Stimulated activated CD4-positive, alpha-beta T cell treated with anti-CD3 and anti-CD28 coated beads, Interleukin-4, amount 100 ng/mL, for 1 hour (primary cell): ENCODE measurements around the gene SEMA5A.
"Not testable (repeated sequence)": the region's sequence is repeated elsewhere in the genome, so short reads cannot be mapped to it uniquely, and the experiment has no call there.

Experiments used
- DNase-seq: peaks from one replicate; pipeline ENCODE4 v3.0.0-alpha.2; 2020

The SEMA5A gene

GRCh38 chr5:9431496-9432258 lies 114.2 kb downstream of the SEMA5A start:
- DNase-seq, result no peak

GRCh38 chr5:9431151-9431495 lies 114.8 kb downstream of the SEMA5A start:
- DNase-seq, result no peak

GRCh38 chr5:9430306-9430705 lies 115.6 kb downstream of the SEMA5A start:
- DNase-seq, result no peak

GRCh38 chr5:9429691-9430215 lies 116.1 kb downstream of the SEMA5A start:
- no peak for DNase-seq

- DNase-seq, result no peak
Measured at GRCh38 chr5:9428272-9428671, 117.6 kb downstream of the SEMA5A start.

GRCh38 chr5:9425710-9426109 lies 120.2 kb downstream of the SEMA5A start:
- no peak for DNase-seq

- DNase-seq, result no peak
Measured at GRCh38 chr5:9423571-9423970, 122.3 kb downstream of the SEMA5A start.

- DNase-seq, result no peak
Measured at GRCh38 chr5:9421884-9422283, 124.0 kb downstream of the SEMA5A start.

GRCh38 chr5:9419794-9420193 lies 126.1 kb downstream of the SEMA5A start:
- DNase-seq, result no peak

GRCh38 chr5:9415566-9415965 lies 130.3 kb downstream of the SEMA5A start:
- no peak for DNase-seq

- no peak for DNase-seq
Measured at GRCh38 chr5:9415091-9415490, 130.8 kb downstream of the SEMA5A start.

- no peak for DNase-seq
Measured at GRCh38 chr5:9411142-9411541, 134.7 kb downstream of the SEMA5A start.

- no peak for DNase-seq
Measured at GRCh38 chr5:9409413-9409960, 136.4 kb downstream of the SEMA5A start.

- DNase-seq, result no peak
Measured at GRCh38 chr5:9408964-9409363, 136.9 kb downstream of the SEMA5A start.

- no peak for DNase-seq
Measured at GRCh38 chr5:9405196-9405754, 140.6 kb downstream of the SEMA5A start.

- no peak for DNase-seq
Measured at GRCh38 chr5:9401786-9402472, 143.9 kb downstream of the SEMA5A start.

GRCh38 chr5:9399783-9400182 lies 146.1 kb downstream of the SEMA5A start:
- DNase-seq, result not testable (repeated sequence)

- DNase-seq, result no peak
Measured at GRCh38 chr5:9399094-9399493, 146.8 kb downstream of the SEMA5A start.

GRCh38 chr5:9398227-9398626 lies 147.6 kb downstream of the SEMA5A start:
- no peak for DNase-seq

GRCh38 chr5:9396285-9396770 lies 149.5 kb downstream of the SEMA5A start:
- no peak for DNase-seq

- no peak for DNase-seq
Measured at GRCh38 chr5:9395706-9396105, 150.2 kb downstream of the SEMA5A start.

GRCh38 chr5:9394221-9394620 lies 151.7 kb downstream of the SEMA5A start:
- no peak for DNase-seq

- no peak for DNase-seq
Measured at GRCh38 chr5:9392625-9393024, 153.2 kb downstream of the SEMA5A start.

- no peak for DNase-seq
Measured at GRCh38 chr5:9391080-9391479, 154.8 kb downstream of the SEMA5A start.
